ENCODE results near the gene GLI1.
"Not testable (repeated sequence)": the region's sequence is repeated elsewhere in the genome, so short reads cannot be mapped to it uniquely, and the experiment has no call there.

The GLI1 gene

DNA sequence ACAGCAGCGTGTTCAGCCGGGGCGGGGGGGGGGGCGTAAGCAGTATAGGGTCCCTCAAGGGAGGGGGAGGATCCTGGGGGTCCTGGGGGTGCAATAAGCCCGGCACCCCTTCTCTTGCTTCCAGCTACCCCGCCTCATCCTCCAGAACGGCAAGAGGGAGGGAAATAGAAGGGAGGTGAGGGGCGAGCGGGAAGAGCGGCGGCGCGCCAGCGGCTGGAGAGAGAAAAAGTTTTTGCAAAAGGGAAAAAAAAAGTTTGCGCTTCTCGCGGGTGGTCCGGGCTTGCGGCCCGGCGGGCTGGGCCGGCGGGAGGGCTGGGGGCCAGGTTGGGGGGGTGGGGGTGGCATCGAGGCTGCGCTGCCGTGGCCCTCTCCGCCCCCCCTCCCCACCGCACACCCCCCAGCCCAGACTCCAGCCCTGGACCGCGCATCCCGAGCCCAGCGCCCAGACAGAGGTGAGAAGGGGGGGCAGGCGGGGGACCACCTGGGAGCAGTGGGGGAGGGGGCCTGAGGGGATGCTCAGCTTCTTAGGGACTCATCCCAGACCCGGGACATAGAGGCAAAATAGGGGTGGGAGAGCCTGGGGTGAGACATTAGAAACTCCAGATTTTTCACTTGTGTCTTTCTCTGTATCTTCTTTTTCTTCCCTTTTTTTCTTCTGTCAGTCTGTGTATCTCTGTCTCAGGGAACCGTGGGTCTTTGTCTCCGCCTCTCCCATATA is at the start of gene GLI1:
Gene GLI1 (plus strand): TSS at position 36 of the 718 bp plus-strand sequence. CDS start 3,907 bp downstream, outside the sequence.
- no peak for DNase-seq

- DNase-seq = no peak
These were observed 49.1 kb upstream of the GLI1 start for GRCh38 chr12:57410534-57410933.

- not testable (repeated sequence) for DNase-seq
These were observed 45.4 kb upstream of the GLI1 start for GRCh38 chr12:57414160-57414559.

- DNase-seq = no peak
These were observed 44.5 kb upstream of the GLI1 start for GRCh38 chr12:57415088-57415487.

DNA sequence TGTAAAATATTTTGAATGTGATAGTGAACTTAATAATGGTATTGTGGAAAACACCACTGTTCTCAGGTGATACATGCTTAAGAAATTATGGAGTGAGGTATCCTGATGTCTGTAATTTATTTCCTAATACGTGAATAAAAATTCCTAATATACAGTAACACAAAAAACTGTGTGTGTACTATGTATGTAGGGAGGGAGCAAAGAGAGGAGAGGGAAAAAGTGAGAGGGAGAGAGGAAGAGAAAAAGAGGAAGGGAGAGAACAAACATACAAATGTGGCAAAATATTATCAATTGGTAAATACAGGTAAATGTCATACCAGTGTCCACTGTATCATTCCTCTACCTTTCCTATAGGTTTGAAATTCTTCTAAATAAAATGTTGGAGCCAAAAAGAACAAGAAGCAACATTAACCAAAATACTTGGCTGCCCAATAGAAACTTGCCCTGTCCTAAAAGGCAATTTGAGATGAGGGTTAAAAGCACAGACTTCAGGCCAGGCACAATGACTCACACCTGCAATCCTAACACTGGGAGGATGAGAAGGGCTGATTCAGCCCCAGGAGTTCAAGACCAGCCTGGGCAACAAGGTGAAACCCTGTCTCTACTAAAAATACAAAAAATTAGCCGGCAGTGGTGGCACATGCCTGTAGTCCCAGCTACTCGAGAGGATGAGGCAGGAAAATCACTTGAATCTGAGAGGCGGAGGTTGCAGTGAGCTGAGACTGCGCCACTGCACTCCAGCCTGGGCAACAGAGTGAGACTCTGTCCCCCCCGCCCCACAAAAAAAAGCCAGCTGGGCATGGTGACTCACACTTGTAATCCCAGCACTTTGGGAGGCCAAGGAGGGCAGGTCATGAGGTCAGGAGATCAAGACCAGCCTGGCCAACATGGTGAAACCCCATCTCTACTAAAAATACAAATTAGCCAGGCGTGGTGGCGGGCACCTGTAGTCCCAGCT is 43.3 kb upstream of the GLI1 start:
- DNase-seq = peak; percentile 20

- DNase-seq = no peak
These were observed 41.3 kb upstream of the GLI1 start for GRCh38 chr12:57418255-57418654.

- no peak for DNase-seq
These were observed 40.1 kb upstream of the GLI1 start for GRCh38 chr12:57419495-57419894.

- no peak for DNase-seq
These were observed 39.1 kb upstream of the GLI1 start for GRCh38 chr12:57420482-57420881.

GRCh38 chr12:57426948-57427347 is 32.6 kb upstream of the GLI1 start:
- not testable (repeated sequence) for DNase-seq

- DNase-seq = no peak
These were observed 30.6 kb upstream of the GLI1 start for GRCh38 chr12:57428965-57429364.

DNA sequence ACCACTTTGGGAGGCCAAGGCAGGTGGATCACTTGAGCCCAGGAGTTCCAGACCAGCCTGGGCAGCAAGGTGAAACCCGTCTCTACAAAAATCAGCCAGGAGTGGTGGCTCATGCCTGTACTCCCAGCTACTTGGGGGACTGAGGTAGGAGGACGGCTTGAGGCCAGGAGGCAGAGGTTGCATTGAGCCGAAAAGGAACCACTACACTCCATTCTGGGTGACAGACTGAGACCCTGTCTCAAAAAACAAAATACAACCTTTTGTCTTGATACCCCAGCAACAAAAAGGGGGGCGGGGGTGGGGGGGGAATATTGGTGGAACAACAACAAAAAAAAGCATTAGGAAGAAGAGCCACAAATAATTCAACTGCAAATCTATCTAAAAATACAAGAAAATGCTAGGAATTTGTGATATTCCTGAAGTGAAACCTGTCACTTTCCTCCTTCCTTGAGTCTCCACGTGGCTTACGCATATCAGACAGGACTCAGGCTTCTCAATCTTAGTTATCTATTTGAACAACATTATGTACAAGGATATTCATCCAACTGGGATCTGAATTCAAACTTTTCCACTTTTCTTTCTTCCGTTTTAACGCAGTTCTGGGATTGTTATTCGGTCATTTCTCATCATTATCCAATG is 30.0 kb upstream of the GLI1 start:
- no peak for DNase-seq

DNA sequence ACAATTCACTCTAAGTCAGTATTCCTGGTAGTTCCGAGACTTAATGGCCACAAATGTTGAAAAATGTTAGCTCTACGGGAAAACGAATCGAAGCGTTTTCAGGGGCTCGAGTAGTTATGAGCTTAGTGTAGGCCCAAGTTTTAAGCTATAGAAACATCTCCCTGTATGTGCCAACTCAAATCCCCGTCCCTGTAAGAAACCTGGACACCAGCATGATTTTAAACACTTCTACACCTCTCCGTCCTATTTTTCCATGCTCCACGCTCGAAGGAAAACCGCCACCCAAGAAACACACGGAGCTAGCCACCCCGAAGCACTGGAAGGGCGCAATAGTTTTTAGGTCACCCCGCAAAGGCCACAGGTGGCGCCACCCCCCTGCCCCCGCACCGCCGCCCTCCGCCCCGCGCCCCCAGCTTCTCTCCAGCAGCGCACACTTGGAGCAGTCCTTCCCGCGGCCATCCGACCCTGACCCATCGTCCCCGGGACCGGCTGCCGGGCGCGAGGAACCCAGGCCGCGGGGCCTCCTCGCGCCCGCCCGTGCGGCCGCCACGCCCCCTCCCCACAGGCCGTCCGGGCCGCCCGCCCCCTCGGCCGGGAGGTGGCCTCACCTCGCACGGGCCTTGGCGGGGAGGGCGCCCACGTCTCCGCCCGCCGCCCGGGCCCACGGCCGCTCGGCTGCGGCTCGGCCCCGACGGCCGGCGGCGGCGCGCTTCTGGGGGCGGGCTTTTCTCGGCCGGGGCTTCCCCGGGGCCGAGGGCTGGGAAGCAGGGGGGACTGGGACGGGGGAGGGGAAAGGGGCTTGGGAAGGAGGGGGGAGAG is 29.3 kb upstream of the GLI1 start:
- DNase-seq = no peak

GRCh38 chr12:57430931-57431566 is 28.5 kb upstream of the GLI1 start, which contains the start of gene R3HDM2:
R3HDM2 (minus strand) TSS chr12:57431043; CDS start chr12:57310428, 120,615 bp downstream.
- peak; percentile 97 for DNase-seq

DNA sequence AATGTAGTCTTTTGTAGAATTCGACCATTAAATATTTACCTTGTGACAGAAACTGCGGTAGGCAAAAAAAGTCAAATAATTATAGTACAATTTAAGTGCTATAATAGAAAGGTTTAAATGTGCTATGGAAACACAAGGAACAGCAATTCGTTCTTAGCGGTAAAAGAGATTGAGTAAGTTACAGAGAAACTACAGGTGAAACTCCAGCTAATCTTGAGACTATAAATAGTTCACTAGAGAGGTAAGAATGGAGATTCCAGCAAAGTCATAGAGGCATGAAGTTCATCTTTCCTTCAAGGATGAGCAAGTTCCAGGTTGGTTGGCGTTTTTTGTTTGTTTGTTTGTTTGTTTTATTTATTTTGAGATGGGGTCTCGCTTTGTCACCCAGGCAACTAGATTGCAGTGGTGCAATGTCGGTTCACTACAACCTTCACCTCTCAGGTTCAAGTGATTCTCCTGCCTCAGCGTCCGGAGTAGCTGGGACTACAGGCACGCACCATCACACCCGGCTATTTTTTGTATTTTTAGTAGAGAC is 27.9 kb upstream of the GLI1 start:
- DNase-seq = no peak

DNA sequence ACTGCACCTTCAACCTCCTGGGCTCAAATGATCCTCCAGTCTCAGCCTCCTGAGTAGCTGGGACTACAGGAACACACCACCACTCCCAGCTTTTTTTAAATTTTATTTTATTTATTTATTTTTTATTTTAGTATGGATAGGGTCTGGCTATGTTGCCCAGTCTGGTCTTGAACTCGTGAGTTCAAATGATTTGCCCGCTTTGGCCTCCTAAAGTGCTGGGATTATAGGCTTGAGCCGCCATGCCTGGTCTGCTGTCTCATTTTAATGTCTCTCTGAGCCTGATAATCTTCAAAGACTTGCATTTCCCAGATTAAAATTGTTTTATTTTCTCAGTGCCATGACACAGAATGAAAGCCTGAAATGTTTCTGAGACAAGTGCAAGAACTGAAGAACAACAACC is 26.2 kb upstream of the GLI1 start:
- no peak for DNase-seq

DNA sequence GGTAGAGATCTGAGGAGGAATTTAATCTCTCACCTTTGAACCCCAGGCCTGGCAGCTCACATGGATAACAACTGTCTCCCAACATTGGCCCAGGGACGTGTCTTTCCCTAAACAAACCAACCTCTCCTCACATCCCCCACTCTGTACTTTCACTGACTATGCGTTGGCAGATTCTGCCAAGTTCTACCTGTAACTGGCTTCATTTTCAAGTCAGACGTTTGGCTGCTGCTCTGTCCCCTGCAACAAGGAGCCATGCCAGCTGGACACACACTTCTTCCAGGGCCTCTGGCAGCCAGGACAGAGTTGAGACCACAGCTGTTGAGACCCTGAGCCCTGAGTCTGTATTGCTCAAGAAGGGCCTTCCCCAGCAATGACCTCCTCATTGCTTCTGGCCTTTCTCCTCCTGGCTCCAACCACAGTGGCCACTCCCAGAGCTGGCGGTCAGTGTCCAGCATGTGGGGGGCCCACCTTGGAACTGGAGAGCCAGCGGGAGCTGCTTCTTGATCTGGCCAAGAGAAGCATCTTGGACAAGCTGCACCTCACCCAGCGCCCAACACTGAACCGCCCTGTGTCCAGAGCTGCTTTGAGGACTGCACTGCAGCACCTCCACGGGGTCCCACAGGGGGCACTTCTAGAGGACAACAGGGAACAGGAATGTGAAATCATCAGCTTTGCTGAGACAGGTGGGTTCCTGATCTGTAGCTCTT is 24.9 kb upstream of the GLI1 start, which contains the start of gene INHBC:
Gene INHBC (plus strand): TSS at position 268 of the 707 bp plus-strand sequence. CDS start 103 bp downstream, at position 371.
- DNase-seq = no peak

GRCh38 chr12:57435293-57435692 is 24.3 kb upstream of the GLI1 start:
- no peak for DNase-seq

GRCh38 chr12:57438400-57438799 is 21.2 kb upstream of the GLI1 start:
- DNase-seq = no peak

GRCh38 chr12:57439762-57440266 is 19.8 kb upstream of the GLI1 start:
- no peak for DNase-seq

DNA sequence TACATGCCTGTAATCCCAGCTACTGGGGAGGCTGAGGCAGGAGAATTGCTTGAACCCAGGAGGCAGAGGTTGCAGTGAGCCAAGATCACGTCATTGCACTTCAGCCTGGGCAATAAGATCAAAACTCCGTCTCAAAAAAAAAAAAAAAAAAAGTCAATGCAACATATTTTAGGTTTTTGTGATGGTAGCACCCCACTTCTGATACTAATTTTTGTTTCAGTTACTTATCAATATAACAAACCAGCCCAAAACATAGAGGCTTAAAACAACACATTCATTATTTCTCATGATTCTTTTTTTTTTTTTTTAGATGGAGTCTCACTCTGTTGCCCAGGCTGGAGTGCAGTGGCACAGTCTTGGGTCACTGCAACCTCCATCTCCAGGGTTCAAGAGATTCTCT is 18.2 kb upstream of the GLI1 start:
- not testable (repeated sequence) for DNase-seq
